Measurements from ENCODE around the gene IL5. TPM values are rescaled to one million over a fixed set of nuclear protein-coding genes. Genes with fewer than 3 reads are reported as not detected.

IL5 gene
- total and polyA plus RNA-seq, 2 of the 4 experiments (the other 2 are of a cell fraction) = not detected

- Histone ChIP-seq H3K4me1 (ENCODE audit: control insufficient read depth, insufficient read depth, low read length) (no peaks in the 10 kb centered on the region), H3K23ac (ENCODE audit: low read depth, low read length) (no peak overlapping the region), H4K20me1 (ENCODE audit: insufficient read depth, low read length) (no peaks in the 10 kb centered on the region), H2BK120ac (ENCODE audit: low read depth, low read length) (no peak overlapping the region), H4K5ac (ENCODE audit: low read depth, low read length) (no peak overlapping the region), H3K27ac (ENCODE audit: insufficient read depth, low read length) (no peak overlapping the region), H2AK9ac (replicated peaks; ENCODE audit: low read depth, low read length, poor library complexity) (no peak overlapping the region), H2BK15ac (ENCODE audit: low read depth, low read length) (no peak overlapping the region), H3K27me3 (ENCODE audit: control insufficient read depth, insufficient read depth, low read length) (peaks cover 18% of the 10 kb centered on the region), H3K9me3 (ENCODE audit: control insufficient read depth, insufficient read depth, low read length) (no peaks in the 10 kb centered on the region), H3K36me3 (ENCODE audit: control insufficient read depth, insufficient read depth, low read length) (no peaks in the 10 kb centered on the region), H3K4me3 (ENCODE audit: insufficient read depth, low read depth, low read length) (no peak overlapping the region), H4K8ac (ENCODE audit: low read depth in 2 of 2, low read length in 2 of 2) (no peak overlapping the region), H3K56ac (ENCODE audit: extremely low read depth, insufficient read depth, low read length) (no peak overlapping the region), H2AK5ac (ENCODE audit: low read depth, low read length) (no peak overlapping the region), H2AFZ (replicated peaks; ENCODE audit: low read length, poor library complexity) (no peak overlapping the region), H4K91ac (ENCODE audit: insufficient read depth, low read depth, low read length) (no peak overlapping the region), H3K9ac (ENCODE audit: low read depth, low read length) (no peak overlapping the region), H2BK20ac (ENCODE audit: low read depth, low read length) (no peak overlapping the region), H3K18ac (ENCODE audit: low read depth, low read length) (no peak overlapping the region), H3K79me1 (ENCODE audit: low read depth in 1 of 2, low read length in 2 of 2) (no peaks in the 10 kb centered on the region), H3K4ac (ENCODE audit: low read depth, low read length) (no peak overlapping the region), H3K4me2 (ENCODE audit: low read depth, low read length) (no peak overlapping the region), H3K9me1 (ENCODE audit: insufficient read depth, low read length) (no peaks in the 10 kb centered on the region; the same call in 1 of the 2 replicates), H3K14ac (replicated peaks; ENCODE audit: low read depth, low read length) (no peak overlapping the region), H2BK5ac (ENCODE audit: low read depth, low read length, poor library complexity, severe bottlenecking) (no peak overlapping the region)
- in situ Hi-C loops (cut with MboI; ENCODE audit: low sequenced_read_pairs) (no loop called here), intact Hi-C loops (cut with micrococcal nuclease) (no loop called here), dilution Hi-C loops (cut with HindIII; ENCODE audit: low sequenced_read_pairs, unreplicated experiment) (no loop called here)
- ChIA-PET POLR2A (ENCODE audit: unreplicated experiment) (no interaction called here), CTCF (interaction anchor here (0.7 kb wide), 1 partner anchor 1830 kb away, joined by 3 read pairs; no protein-coding TSS in a partner anchor)
- no TSS peak for BruUV-seq (replicated peaks)
- DNase-seq (no peak), ATAC-seq (ENCODE audit: low read depth) (no peak)
- TF ChIP-seq MAFK (IDR thresholded peaks at IDR 0.05; ENCODE audit: low read depth, low read length) (peak; percentile 45), SMC3 (IDR thresholded peaks at IDR 0.05; ENCODE audit: low read depth, low read length) (no peak), FOS (IDR thresholded peaks at IDR 0.05; ENCODE audit: low read depth, low read length) (no peak), RFX5 (IDR thresholded peaks at IDR 0.05; ENCODE audit: low read depth, low read length) (no peak)
- no CpG with 5 or more reads among the region's 2 CpGs for WGBS, 2 experiments (ENCODE audit: extremely low coverage in 2 of 2, insufficient read length in 1 of 2)
Observed at GRCh38 chr5:132547269-132547668, 3.9 kb upstream of the IL5 start.

All from IMR-90 (cell line).